BLaER1 (cell line): Measurements from ENCODE around the gene RASA4B.
"Not testable (repeated sequence)": the region's sequence is repeated elsewhere in the genome, so short reads cannot be mapped to it uniquely, and the experiment has no call there.

Experiments
- H3K27ac ChIP-seq: shearing (Covaris generic); formaldehyde crosslinking; 2 replicates; pipeline ENCODE4 v1.8.1; 2022
- H3K27me3 ChIP-seq: shearing (Covaris generic); formaldehyde crosslinking; 2 replicates; pipeline ENCODE4 v1.8.1; 2022
- H3K36me3 ChIP-seq: shearing (Covaris generic); formaldehyde crosslinking; 2 replicates; pipeline ENCODE4 v1.8.1; 2022
- H3K4me1 ChIP-seq: shearing (Covaris generic); formaldehyde crosslinking; 2 replicates; pipeline ENCODE4 v1.8.1; 2022
- H3K4me2 ChIP-seq: shearing (Covaris generic); formaldehyde crosslinking; 2 replicates; pipeline ENCODE4 v1.8.1; 2022
- H3K4me3 ChIP-seq: shearing (Covaris generic); formaldehyde crosslinking; 2 replicates; pipeline ENCODE4 v1.8.1; 2022
- H3K9ac ChIP-seq: shearing (Covaris generic); formaldehyde crosslinking; 2 replicates; pipeline ENCODE4 v1.8.1; 2022
- H3K9me3 ChIP-seq: shearing (Covaris generic); formaldehyde crosslinking; 2 replicates; pipeline ENCODE4 v1.8.1; 2022
- H4K20me1 ChIP-seq: shearing (Covaris generic); formaldehyde crosslinking; 2 replicates; pipeline ENCODE4 v1.8.1; 2022

The RASA4B gene

DNA sequence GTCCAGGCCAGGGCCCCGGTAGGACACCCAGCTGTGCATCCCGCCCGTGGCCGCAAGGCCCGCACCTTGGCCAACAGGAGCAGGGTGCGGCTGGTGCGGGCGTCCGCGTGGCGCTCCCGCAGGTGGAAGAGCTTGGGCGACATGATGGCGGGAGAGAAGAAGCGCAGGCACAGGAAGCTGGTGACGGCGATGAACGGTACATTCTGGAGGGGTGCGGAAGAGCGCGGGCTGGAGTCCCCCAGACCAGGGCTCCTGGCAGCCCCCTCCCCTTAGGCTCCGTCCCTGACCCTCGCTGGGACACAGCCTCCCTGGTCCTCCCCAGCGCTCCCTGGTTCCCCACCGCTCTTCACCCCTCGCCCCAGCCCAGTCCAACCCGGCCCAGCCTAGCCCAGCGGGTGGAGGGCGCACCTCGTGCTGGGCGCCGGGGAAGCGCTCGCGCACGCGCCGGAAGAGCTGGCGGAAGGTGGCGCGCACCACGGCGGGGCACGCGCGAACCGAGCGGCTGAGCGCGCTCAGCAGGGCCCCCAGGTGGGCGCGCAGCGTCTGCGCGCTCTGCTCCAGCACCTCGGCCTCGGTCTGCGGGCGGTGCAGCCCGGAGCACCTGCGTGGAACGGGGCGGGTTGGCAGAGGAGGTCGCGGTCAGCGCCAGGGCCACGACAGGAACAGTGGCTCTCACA, 23.0 kb downstream of the RASA4B start:
- not testable (repeated sequence) for H3K4me3 ChIP-seq, H4K20me1 ChIP-seq, H3K4me1 ChIP-seq, H3K27ac ChIP-seq, H3K36me3 ChIP-seq, H3K9ac ChIP-seq, H3K9me3 ChIP-seq, H3K4me2 ChIP-seq, H3K27me3 ChIP-seq

DNA sequence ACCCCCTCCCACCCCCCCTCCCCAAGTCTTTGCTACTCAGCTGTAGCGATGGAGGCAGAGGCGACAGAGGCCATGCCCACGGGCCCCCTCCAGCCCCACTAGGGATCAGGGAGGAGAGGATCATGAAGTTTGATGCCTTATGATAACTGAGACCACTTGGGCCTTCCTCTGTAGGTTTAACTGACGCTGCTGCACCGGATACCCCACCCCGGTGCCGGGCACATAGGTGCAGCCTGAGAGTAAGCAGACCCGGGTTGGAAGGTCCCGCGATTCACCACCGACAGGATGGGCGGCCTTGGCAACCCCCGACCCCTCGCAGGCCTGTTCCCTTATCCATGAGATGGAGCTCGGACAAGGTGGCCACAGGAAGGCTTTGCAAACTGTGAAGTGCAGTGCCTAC, 23.6 kb downstream of the RASA4B start:
- H4K20me1 ChIP-seq, H3K27ac ChIP-seq, H3K9ac ChIP-seq, H3K27me3 ChIP-seq, H3K4me1 ChIP-seq, H3K9me3 ChIP-seq, H3K36me3 ChIP-seq: not testable (repeated sequence)
- Histone ChIP-seq H3K4me3 (0 out of 2 replicates have a peak overlapping the region, but pooled peaks have one; percentile 41), H3K4me2 (peak overlapping the region; percentile 59)

DNA sequence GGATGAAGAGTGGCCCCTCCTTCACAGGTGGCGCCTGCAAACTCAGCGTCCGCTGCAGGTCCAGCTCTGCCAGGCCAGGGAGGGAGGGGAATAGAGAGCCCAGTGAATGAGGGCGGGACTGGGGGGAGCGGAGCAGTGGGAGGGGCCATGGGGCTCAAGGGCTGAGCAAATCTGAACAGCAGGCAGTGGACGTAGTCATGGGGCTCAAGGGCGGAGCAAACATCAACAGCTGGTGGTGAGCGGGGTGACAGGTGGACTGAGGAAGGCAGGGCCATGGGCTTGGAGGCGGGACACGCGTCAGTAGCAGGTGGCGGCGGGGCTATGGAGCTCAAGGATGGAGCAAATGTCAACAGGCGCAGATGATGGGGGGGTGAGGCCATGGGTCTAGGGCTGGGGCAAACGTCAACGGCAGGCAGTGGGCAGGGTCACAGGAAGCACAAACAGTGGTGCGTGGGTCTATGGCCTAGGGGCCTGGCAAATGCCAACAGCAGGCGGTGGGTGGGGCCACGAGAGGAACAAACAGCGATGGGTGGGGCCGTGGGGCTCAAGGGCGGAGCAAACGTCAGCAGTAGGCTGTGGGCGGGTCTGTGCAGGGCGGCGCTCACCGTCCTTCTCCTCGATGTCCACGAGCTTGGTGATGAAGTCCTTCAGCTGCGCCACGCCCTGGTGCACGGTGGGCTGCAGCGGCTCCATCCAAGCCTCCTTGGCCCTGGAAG, 24.2 kb downstream of the RASA4B start:
- not testable (repeated sequence) for H3K4me1 ChIP-seq, H3K4me3 ChIP-seq, H3K4me2 ChIP-seq, H3K9me3 ChIP-seq, H3K36me3 ChIP-seq, H3K27me3 ChIP-seq, H3K27ac ChIP-seq, H3K9ac ChIP-seq, H4K20me1 ChIP-seq

DNA sequence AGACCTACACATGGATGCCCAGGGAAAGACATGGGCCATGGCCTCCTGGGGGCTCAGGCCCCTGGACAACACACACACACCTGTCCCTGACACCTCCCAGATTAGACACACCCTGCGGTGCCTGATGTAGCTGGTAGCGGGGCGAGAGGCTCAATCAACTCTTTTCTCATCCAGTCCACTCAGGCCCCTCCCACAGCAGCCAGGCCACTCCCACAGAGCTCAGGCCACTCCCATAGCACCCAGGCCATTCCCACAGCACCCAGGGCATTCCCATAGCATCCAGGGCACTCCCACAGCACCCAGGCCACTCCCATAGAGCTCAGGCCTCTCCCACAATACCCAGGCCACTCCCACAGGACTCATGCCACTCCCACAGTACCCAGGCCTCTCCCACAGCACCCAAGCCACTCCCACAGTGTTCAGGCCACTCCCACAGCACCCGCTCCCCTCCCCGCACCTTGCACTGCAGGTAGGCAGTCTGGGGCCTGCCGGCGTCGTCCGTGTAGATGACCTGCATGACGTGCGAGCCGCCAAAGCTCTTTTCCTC, 27.0 kb downstream of the RASA4B start:
- not testable (repeated sequence) for H3K9me3 ChIP-seq

DNA sequence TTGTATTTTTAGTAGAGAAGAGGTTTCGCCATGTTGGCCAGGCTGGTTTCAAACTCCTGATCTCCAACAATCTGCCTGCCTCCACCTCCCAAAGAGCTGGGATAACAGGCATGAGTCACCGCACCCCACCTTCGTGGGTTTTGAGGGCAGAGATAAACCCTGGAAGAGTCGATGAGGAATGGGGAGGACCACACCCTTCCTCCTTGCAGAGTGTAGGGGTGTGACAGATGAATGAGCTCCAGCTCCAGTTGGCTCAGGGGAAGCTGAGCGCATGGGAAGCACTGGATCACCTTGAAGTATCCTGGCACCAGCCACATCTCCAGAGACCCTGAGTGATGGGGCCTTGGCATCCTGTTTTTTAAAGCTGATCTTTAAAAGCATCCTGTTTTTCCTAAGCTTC, 33.3 kb downstream of the RASA4B start:
- H3K4me2 ChIP-seq, H3K27me3 ChIP-seq, H3K9me3 ChIP-seq, H3K4me1 ChIP-seq, H3K27ac ChIP-seq, H3K4me3 ChIP-seq, H3K36me3 ChIP-seq, H4K20me1 ChIP-seq, H3K9ac ChIP-seq: not testable (repeated sequence)

More for the DNA sequence above, 27.0 kb downstream of the RASA4B start:
- not testable (repeated sequence) for H3K4me1 ChIP-seq, H4K20me1 ChIP-seq, H3K9ac ChIP-seq, H3K36me3 ChIP-seq, H3K27ac ChIP-seq, H3K4me2 ChIP-seq, H3K27me3 ChIP-seq, H3K4me3 ChIP-seq

DNA sequence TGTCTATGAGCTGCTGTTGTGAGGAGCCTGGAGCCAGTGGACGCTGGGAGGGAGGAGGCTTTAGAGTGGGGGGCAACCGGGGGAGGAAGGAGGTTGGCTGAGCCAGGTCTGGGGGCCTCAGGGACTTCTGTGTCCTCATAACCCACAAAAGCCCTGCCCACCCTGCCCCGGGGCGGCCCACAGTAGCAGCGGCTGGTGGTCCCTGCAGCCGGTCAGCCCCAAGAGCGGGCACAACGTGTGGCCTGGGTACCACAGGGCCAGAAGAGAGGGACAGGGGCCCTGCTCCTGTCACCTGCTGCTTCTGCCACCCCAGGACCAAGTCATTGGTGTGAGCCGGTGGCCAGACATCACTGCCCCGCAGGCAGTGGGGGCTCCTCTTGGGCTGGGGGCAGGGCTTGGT, 35.6 kb downstream of the RASA4B start:
- H3K36me3 ChIP-seq, H4K20me1 ChIP-seq, H3K4me2 ChIP-seq, H3K4me1 ChIP-seq, H3K4me3 ChIP-seq, H3K27ac ChIP-seq, H3K27me3 ChIP-seq, H3K9me3 ChIP-seq, H3K9ac ChIP-seq: not testable (repeated sequence)

DNA sequence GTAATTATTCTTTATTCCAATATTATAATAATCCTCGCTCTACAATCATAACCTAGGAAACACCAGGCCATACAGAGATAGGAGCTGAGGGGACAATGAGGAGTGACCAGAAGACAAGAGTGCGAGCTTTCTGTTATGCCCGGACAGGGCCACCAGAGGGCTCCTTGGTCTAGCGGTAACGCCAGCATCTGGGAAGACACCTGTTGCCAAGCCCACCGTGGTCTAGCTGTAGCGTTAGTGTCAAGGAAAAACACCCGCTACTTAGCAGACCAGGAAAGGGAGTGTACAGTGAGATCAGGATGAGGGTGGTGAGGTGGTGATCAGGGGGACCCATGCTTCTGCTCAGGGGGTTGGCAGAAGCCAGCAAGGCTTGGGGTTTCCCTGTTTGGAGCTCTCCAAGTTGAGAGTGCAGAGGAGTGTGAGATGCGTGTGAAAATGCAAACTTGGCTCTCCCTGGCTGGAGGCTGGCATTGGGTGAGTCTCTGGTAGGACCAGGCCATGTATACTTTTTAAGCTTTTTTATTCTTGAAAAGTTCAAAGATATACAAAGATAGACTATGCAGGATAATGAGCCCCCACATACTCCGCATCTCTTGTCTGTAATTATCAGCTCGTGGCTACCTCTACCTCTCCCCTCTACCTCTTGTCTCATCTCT, 37.5 kb downstream of the RASA4B start:
- not testable (repeated sequence) for H3K27me3 ChIP-seq, H3K4me2 ChIP-seq, H3K9me3 ChIP-seq, H3K4me1 ChIP-seq, H3K9ac ChIP-seq, H3K27ac ChIP-seq, H3K36me3 ChIP-seq, H3K4me3 ChIP-seq, H4K20me1 ChIP-seq

DNA sequence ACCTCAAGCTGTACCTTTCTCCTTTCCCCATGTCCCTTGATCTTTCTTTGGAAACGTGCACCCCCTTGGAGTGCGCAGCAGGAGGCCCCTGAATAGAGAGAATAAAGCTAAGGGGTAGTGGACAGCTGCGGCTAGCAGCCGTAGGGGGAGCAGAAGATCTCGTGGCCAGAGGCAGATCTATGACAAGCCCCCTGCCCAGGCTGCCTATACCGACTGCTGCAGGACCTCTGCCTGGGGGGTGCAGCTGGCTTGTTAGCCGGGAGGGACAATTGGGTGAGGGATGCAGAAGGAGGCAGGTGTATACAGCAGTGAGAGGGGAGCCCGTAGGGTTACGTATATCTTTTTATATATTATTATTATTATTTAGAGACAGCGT, 38.4 kb downstream of the RASA4B start:
- H3K27ac ChIP-seq, H3K9me3 ChIP-seq, H3K27me3 ChIP-seq, H3K4me3 ChIP-seq, H3K4me1 ChIP-seq, H3K9ac ChIP-seq, H3K36me3 ChIP-seq, H4K20me1 ChIP-seq, H3K4me2 ChIP-seq: not testable (repeated sequence)

DNA sequence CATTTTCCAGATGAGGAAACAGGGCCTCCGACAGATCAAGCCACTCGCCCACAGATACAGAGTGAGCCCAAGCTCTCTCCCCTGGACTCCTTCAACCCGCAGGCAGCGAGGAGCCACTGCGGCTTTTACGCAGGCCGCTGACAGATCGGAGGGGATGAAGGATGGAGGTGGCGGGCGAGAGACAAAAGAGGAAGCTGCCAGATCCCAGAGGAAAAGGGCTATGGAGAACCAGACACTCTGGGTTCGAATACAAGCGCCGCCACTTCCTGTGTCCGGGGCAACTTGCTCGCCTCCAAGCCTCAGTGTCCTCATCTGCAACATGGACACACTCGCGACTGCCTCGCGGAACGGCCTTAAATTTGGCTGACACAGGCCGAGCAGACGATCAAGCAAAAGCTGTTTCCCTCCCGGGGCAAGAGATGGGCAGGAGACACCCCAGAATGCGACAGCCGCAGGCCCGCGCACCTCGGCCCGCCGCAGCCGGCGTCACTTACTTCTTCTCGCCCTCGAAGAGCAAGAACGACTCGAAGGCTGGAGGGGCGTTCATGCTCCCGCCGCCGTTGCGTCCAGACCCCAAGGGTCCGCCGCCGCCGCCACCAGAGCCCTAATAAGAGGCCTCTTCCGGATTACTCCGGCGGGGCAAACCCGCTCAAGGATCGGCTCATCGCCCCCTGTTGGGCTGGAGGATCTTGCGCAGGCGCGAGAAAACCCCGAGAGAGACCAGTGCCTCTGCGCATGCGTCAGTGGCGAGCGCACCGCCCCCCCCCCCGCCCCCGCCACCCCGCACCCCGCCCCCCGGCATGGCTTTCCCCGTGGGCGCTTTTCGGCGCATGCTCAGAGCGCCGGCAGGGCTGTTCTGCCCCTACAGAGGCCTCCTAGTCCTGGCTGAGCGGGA, 39.0 kb downstream of the RASA4B start, which contains the start of gene POLR2J:
Gene POLR2J, minus strand, starts transcription at position 609 of the 895 bp plus-strand sequence. Its CDS starts 62 bp downstream, at position 547.
- H3K4me2 ChIP-seq, H3K36me3 ChIP-seq, H3K27ac ChIP-seq, H3K9ac ChIP-seq, H3K9me3 ChIP-seq, H3K27me3 ChIP-seq, H4K20me1 ChIP-seq, H3K4me1 ChIP-seq: not testable (repeated sequence)
- peak within 1 kb of the TSS; percentile 61 for H3K4me3 ChIP-seq

DNA sequence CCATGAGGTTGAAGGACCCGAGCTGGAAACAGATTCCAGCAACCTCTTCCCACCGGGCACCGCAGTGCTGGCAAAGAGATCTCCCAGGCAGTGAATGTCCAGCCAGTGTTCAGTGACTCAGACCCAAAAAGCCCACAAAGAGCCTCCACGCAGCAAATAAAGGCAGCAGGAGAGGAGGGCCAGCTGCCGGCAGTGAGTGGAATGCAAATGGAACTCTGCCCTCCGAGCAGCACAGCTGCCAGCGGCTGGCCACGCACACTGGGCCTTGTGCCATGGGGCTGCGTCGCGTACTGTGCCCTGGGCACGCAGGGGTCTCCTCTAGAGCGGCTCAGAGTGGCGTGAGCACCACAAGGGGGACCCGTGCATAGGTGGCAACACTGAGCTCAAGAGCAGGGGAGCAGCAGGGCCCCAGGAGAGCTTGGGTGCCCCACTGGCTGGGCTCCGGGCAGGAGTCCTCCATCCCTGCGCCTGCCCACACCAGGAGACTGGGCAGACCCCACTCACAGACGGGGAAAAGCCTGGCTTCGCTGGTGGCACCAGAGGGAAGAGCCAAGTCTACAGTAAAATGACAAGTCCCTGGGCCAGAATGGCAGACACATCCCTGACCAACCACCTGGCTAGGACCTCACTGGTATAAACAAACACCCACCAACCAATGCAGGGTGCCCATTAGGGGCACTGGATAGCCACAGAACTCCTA, 42.7 kb downstream of the RASA4B start:
- peaks cover 47% of the 10 kb centered on the region for H3K36me3 ChIP-seq
- not testable (repeated sequence) for H3K27ac ChIP-seq, H3K9ac ChIP-seq, H3K4me2 ChIP-seq, H3K4me3 ChIP-seq, H3K27me3 ChIP-seq, H3K9me3 ChIP-seq
- peaks cover 26% of the 10 kb centered on the region for H4K20me1 ChIP-seq
- H3K4me1 ChIP-seq = peaks cover 16% of the 10 kb centered on the region

DNA sequence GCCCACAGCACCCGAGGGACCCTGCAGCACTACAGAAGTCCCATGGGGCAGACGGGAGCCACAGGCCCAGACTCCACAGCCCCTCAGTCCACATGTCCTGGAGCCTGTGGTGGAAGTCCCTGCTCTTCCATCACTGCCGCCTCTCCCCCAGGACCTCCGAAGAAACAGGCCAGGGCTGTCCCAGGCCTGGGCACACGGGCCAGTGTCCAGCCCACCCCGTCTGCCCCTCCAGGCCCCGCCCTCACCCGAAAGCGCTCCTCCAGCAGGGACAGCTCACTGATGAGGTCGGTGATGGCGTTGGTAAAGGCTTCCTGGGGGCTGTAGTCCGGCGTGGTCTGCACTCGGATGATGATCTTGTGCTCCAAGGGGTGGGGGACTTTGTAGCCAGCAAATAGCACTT, 43.5 kb downstream of the RASA4B start:
- Histone ChIP-seq H3K4me1 (peaks cover 20% of the 10 kb centered on the region), H3K4me2 (peak overlapping the region; percentile 18; the same call in 1 of the 2 replicates), H3K36me3 (peaks cover 54% of the 10 kb centered on the region), H4K20me1 (peaks cover 26% of the 10 kb centered on the region)
- not testable (repeated sequence) for H3K4me3 ChIP-seq, H3K27ac ChIP-seq, H3K27me3 ChIP-seq, H3K9ac ChIP-seq, H3K9me3 ChIP-seq
